Body of pancreas (tissue), 4 donors: ENCODE results near the gene CDH20. TPM values are rescaled to one million over a fixed set of nuclear protein-coding genes. Genes with fewer than 3 reads are reported as not detected.

ENCODE experiments used
- ATAC-seq: fragments of 150-250 bp; one replicate; pipeline ENCODE4 v1.9.1; 2016
- DNase-seq, 4 donors: peaks; one replicate each; pipeline ENCODE4 v3.0.0-alpha.2; 2019
- H3K27ac ChIP-seq, 4 donors: fragments of 200-600 bp; sonication (generic); 1 replicate in 3 of 4; 2 replicates in 1 of 4; pipeline versions ENCODE4 v1.5.1 to v1.6.1; 2016 to 2019; ENCODE audit warnings: mild to moderate bottlenecking in 1 of 4, mixed read lengths in 1 of 4, moderate library complexity in 1 of 4
- H3K27me3 ChIP-seq, 2 donors: fragments of 200-600 bp; sonication (generic); one replicate each; pipeline ENCODE4 v1.6.0; 2016; ENCODE audit warnings: mild to moderate bottlenecking in 1 of 2
- H3K36me3 ChIP-seq, 2 donors: fragments of 200-600 bp; sonication (generic); replicated peaks in 1 of 2; 2 replicates each; pipeline ENCODE4 v1.5.1; 2016; ENCODE audit warnings: low read depth in 2 of 2; ENCODE audit not compliant: insufficient read depth in 1 of 2
- H3K4me1 ChIP-seq: fragments of 200-600 bp; sonication (generic); one replicate; pipeline ENCODE4 v1.6.0; 2016
- H3K4me3 ChIP-seq, 2 donors: fragments of 200-600 bp; sonication (generic); 1 replicate in 1 of 2; 2 replicates in 1 of 2; pipeline ENCODE4 v1.5.1; 2016 to 2019
- H3K9me3 ChIP-seq, 3 donors: fragments of 200-600 bp; sonication (generic); 1 replicate in 2 of 3; 2 replicates in 1 of 3; pipeline ENCODE4 v1.5.1; 2016
- CTCF ChIP-seq, 7 experiments: fragments of 450-650 bp in 4 of 7; fragments of 200-600 bp in 3 of 7; sonication (generic) in 3 of 7; IDR thresholded peaks; one replicate each; pipeline ENCODE4 v1.5.1; 2016 to 2019; ENCODE audit warnings: antibody characterized with exemption in 7 of 7
- POLR2A ChIP-seq, 3 donors: fragments of 450-650 bp; IDR thresholded peaks; one replicate each; pipeline ENCODE4 v1.6.1; 2016; ENCODE audit warnings: antibody characterized with exemption in 3 of 3, mild to moderate bottlenecking in 2 of 3
- WGBS, 2 donors: methylation state at CpG; one replicate each; pipeline ENCODE4 v1.1.5; 2017; 5-methylcytosine and 5-hydroxymethylcytosine counted together
- intact Hi-C: fragments of 100-400 bp; cut with DNase I; formaldehyde crosslinking; loops from one replicate; pipeline ENCODE4 v1.15.1; 2023
- total RNA-seq, 2 donors: library from RNA; depleted of rRNA; stranded (reverse); fragments of >200 nt; gene quantifications; one replicate each; pipeline ENCODE4 v1.1.0, GENCODE V29; 2016

The CDH20 gene
- total RNA-seq, 2 donors from 2014 or later = 0.26 to 6.3 TPM

GRCh38 chr18:61337527-61337926, 4.3 kb downstream of the CDH20 start:
- TF ChIP-seq CTCF (IDR thresholded peaks at IDR 0.05) (no peak), POLR2A (IDR thresholded peaks at IDR 0.05) (no peak)
- intact Hi-C loops = no loop called here
- DNase-seq (no peak), ATAC-seq (no peak)
- H3K27ac ChIP-seq = no peak overlapping the region
- H3K4me1 ChIP-seq = peaks cover 14% of the 10 kb centered on the region
- H3K36me3 ChIP-seq = no peaks in the 10 kb centered on the region
- H3K4me3 ChIP-seq = no peak overlapping the region
- 59 to 61% methylated on average over 3 of the region's 3 CpGs for WGBS, 2 donors
- peaks cover 0 to 6% of the 10 kb centered on the region in 2 donors for H3K27me3 ChIP-seq
- H3K9me3 ChIP-seq = no peaks in the 10 kb centered on the region

GRCh38 chr18:61340148-61340547, 6.9 kb downstream of the CDH20 start:
- no peaks in the 10 kb centered on the region for H3K9me3 ChIP-seq
- WGBS, 2 donors = 0% methylated on average over 1 of the region's 1 CpG
- no peak for TF ChIP-seq POLR2A (IDR thresholded peaks at IDR 0.05)
- TF ChIP-seq CTCF (IDR thresholded peaks at IDR 0.05) = no peak
- DNase-seq (no peak), ATAC-seq (no peak)
- no peak overlapping the region for H3K4me3 ChIP-seq
- H3K36me3 ChIP-seq = no peaks in the 10 kb centered on the region
- H3K27ac ChIP-seq = no peak overlapping the region
- intact Hi-C loops = no loop called here
- no peaks in the 10 kb centered on the region for H3K4me1 ChIP-seq
- no peaks in the 10 kb centered on the region for H3K27me3 ChIP-seq

GRCh38 chr18:61348230-61348629, 15.0 kb downstream of the CDH20 start:
- H3K27ac ChIP-seq = no peak overlapping the region
- no peaks in the 10 kb centered on the region for H3K4me1 ChIP-seq
- intact Hi-C loops = no loop called here
- no peaks in the 10 kb centered on the region for H3K36me3 ChIP-seq
- DNase-seq = no peak
- no peak overlapping the region for H3K4me3 ChIP-seq
- no peaks in the 10 kb centered on the region for H3K9me3 ChIP-seq
- ATAC-seq = no peak
- H3K27me3 ChIP-seq = no peaks in the 10 kb centered on the region
- TF ChIP-seq POLR2A (IDR thresholded peaks at IDR 0.05) = no peak
- TF ChIP-seq CTCF (IDR thresholded peaks at IDR 0.05) = no peak

- Histone ChIP-seq H3K27ac (no peak overlapping the region), H3K9me3 (no peaks in the 10 kb centered on the region), H3K27me3 (no peaks in the 10 kb centered on the region), H3K36me3 (no peaks in the 10 kb centered on the region), H3K4me3 (no peak overlapping the region), H3K4me1 (no peaks in the 10 kb centered on the region)
- ATAC-seq (no peak), DNase-seq (no peak)
- intact Hi-C loops = no loop called here
- TF ChIP-seq CTCF (IDR thresholded peaks at IDR 0.05) (no peak), POLR2A (IDR thresholded peaks at IDR 0.05) (no peak)
- WGBS, 2 donors = 53 to 55% methylated on average over 2 of the region's 2 CpGs
Observed at GRCh38 chr18:61350578-61350977, 17.3 kb downstream of the CDH20 start.

GRCh38 chr18:61352059-61352458, 18.8 kb downstream of the CDH20 start:
- intact Hi-C loops = no loop called here

More at GRCh38 chr18:61352059-61352458, 18.8 kb downstream of the CDH20 start:
- H3K4me3 ChIP-seq = no peak overlapping the region
- no peak for ATAC-seq
- H3K9me3 ChIP-seq = no peaks in the 10 kb centered on the region
- DNase-seq = no peak
- WGBS, 2 donors = 62 to 65% methylated on average over 1 of the region's 1 CpG
- H3K4me1 ChIP-seq = no peaks in the 10 kb centered on the region
- H3K27ac ChIP-seq = no peak overlapping the region
- H3K36me3 ChIP-seq = no peaks in the 10 kb centered on the region
- no peak for TF ChIP-seq CTCF (IDR thresholded peaks at IDR 0.05)
- no peak for TF ChIP-seq POLR2A (IDR thresholded peaks at IDR 0.05)
- no peaks in the 10 kb centered on the region for H3K27me3 ChIP-seq
